ENCODE data around the gene PDSS2.

PDSS2 gene

GRCh38 chr6:107360476-107360875 is 98.9 kb downstream of the PDSS2 start:
- ATAC-seq (no peak), DNase-seq (no peak)

GRCh38 chr6:107357842-107358241 is 101.5 kb downstream of the PDSS2 start:
- no peak for ATAC-seq
- no peak for DNase-seq

GRCh38 chr6:107357031-107357430 is 102.3 kb downstream of the PDSS2 start:
- DNase-seq, result no peak
- ATAC-seq, result no peak

GRCh38 chr6:107355659-107356058 is 103.7 kb downstream of the PDSS2 start:
- ATAC-seq, result no peak
- DNase-seq, result no peak

- ATAC-seq (no peak), DNase-seq (no peak)
Observed at GRCh38 chr6:107354451-107354850, 104.9 kb downstream of the PDSS2 start.

- DNase-seq, result no peak
- ATAC-seq, result no peak
Observed at GRCh38 chr6:107353773-107354382, 105.5 kb downstream of the PDSS2 start.

GRCh38 chr6:107348224-107348623 is 111.1 kb downstream of the PDSS2 start:
- ATAC-seq (no peak), DNase-seq (no peak)

GRCh38 chr6:107345393-107345792 is 114.0 kb downstream of the PDSS2 start:
- ATAC-seq, result no peak
- no peak for DNase-seq

- no peak for ATAC-seq
- no peak for DNase-seq
Observed at GRCh38 chr6:107344981-107345380, 114.4 kb downstream of the PDSS2 start.

- ATAC-seq, result no peak
Observed at GRCh38 chr6:107344383-107344782, 115.0 kb downstream of the PDSS2 start.

GRCh38 chr6:107342144-107342543 is 117.2 kb downstream of the PDSS2 start:
- no peak for ATAC-seq
- no peak for DNase-seq

More at GRCh38 chr6:107344383-107344782, 115.0 kb downstream of the PDSS2 start:
- no peak for DNase-seq

GRCh38 chr6:107340881-107341280 is 118.5 kb downstream of the PDSS2 start:
- ATAC-seq (no peak), DNase-seq (no peak)

GRCh38 chr6:107337191-107337741 is 122.1 kb downstream of the PDSS2 start:
- DNase-seq, result no peak
- no peak for ATAC-seq

- no peak for ATAC-seq
- DNase-seq, result no peak
Observed at GRCh38 chr6:107334026-107334425, 125.3 kb downstream of the PDSS2 start.

GRCh38 chr6:107333491-107333890 is 125.9 kb downstream of the PDSS2 start:
- ATAC-seq, result no peak
- no peak for DNase-seq

- DNase-seq (no peak), ATAC-seq (no peak)
Observed at GRCh38 chr6:107331409-107332386, 127.7 kb downstream of the PDSS2 start.

GRCh38 chr6:107330168-107330567 is 129.2 kb downstream of the PDSS2 start:
- no peak for DNase-seq
- ATAC-seq, result peak; percentile 65

GRCh38 chr6:107329063-107329860 is 130.1 kb downstream of the PDSS2 start:
- DNase-seq (no peak), ATAC-seq (no peak)

- ATAC-seq (no peak), DNase-seq (no peak)
Observed at GRCh38 chr6:107328081-107328480, 131.3 kb downstream of the PDSS2 start.

GRCh38 chr6:107323133-107323785 is 136.1 kb downstream of the PDSS2 start:
- ATAC-seq, result no peak
- no peak for DNase-seq

- ATAC-seq, result peak; percentile 68
- DNase-seq, result no peak
Observed at GRCh38 chr6:107321793-107322192, 137.6 kb downstream of the PDSS2 start.

All from stimulated activated naive CD8-positive, alpha-beta T cell treated with anti-CD3 and anti-CD28 coated beads, Interleukin-15, Interleukin-2, amounts not matched to agents 100 U/mL and 50 U/mL, for 24 hours (primary cell).